NOMO-1 treated with DMSO at 0.1 percent for 48 hours (cell line): ENCODE results near the gene DGKI.

Source experiments
- DNase-seq: peaks from one replicate; lab custom pipeline; 2025; ENCODE audit not compliant: unreplicated experiment; lab: John Stamatoyannopoulos, UW

Gene DGKI

DNA sequence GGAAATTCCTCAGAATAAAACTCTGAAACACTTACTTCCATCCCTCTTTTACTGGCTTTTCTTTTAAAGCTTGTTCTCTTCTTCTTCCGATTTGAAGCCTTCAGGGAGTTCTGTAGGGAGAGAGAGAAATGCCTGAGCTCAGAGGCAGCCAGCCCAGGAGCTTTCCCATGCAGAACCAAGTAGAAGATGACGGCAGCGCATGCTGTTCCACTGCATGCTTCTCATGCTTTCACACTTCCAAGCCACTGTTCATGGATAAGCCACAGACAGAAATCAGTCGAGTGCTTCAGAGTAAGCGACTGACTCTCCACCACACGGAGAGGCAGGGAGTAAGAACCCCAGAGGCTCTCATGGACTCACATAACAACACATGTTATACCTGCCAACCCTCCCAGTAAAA is 237.3 kb downstream of the DGKI start:
- DNase-seq: no peak

DNA sequence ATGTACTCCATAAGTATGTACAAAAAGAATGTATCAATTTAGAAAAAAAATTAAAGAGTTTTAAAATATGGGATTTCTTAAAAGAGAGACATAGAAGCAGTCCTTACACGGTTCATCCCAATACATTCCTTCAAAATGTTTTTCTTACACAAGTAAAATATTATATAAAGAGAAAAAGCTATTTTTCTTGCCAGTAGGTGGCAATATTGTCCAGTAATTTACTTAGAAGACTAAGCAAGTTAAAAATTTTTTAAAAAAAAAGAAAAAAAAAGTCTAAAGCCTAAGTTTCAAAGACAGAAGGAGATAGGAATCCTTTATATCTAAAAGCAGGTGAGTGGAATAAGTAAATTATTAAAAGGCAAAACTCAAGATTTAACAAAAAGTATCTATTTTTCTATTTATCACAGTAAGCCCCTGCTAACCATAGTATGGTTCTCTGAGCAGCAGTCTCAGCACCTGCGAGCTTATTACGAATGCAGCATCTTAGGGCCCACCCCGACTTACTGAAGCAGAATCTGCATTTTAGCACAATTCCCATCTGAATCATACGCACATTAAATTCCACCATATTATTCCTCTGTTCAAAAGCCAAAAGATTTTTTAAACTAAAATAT is 240.6 kb downstream of the DGKI start:
- DNase-seq: no peak

GRCh38 chr7:137603043-137603442 is 243.7 kb downstream of the DGKI start:
- no peak for DNase-seq

- no peak for DNase-seq
Observed at GRCh38 chr7:137601642-137602041, 245.1 kb downstream of the DGKI start.

- no peak for DNase-seq
Observed at GRCh38 chr7:137597856-137598255, 248.9 kb downstream of the DGKI start.

- no peak for DNase-seq
Observed at GRCh38 chr7:137593115-137593711, 253.6 kb downstream of the DGKI start.

GRCh38 chr7:137592232-137592896 is 254.4 kb downstream of the DGKI start:
- DNase-seq: no peak

- no peak for DNase-seq
Observed at GRCh38 chr7:137591421-137591837, 255.3 kb downstream of the DGKI start.

- no peak for DNase-seq
Observed at GRCh38 chr7:137590756-137591305, 255.9 kb downstream of the DGKI start.

DNA sequence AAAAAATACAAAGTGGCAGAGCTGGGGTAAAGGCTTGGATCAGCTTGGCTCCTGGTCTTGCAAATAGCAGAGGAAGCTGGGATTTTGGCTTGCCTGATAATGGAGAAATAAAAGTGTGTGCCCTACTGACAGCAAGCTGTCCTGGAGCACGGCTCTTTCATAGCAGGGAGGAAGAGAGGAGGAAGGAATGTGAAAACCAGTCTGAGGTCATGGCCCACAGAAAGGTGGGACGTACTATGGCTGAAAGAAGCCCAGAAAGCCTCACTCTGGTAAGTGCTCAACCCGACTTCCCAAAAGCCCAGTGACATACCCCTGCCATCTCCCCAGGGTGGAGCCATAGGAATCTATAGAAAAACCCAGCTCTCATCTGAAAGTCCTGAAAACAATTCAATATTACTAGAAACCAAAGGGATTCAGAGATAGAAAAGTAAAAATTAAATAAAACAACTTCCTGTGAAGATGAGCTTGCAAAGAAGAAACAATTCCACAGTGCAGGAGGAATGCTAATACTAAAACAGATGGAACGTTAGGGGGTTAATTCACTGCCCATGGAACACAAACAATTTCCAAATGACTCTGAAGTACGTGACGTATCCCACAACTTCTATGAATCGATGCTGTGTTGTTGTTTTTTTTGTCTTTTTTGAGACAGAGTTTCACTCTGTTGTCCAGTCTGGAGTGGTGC is 256.6 kb downstream of the DGKI start:
- DNase-seq: no peak

DNA sequence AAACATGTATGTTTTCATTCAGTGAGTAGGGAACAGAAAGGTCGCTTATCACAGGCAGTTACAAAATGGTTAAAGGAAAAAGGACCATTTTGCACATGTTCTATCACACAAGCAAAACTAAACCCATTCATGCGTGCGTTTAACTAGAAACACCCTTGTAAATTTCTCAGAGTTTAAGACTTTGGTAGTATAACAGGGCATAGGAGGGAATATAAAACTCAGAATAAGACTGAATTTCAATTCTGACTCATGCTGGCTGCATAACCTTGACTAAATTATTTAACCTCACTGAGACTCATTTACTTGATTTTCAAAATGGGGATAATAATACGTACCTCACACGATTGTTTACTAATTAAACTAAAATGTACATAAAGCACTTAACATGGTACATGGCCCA is 259.4 kb downstream of the DGKI start:
- DNase-seq: no peak

DNA sequence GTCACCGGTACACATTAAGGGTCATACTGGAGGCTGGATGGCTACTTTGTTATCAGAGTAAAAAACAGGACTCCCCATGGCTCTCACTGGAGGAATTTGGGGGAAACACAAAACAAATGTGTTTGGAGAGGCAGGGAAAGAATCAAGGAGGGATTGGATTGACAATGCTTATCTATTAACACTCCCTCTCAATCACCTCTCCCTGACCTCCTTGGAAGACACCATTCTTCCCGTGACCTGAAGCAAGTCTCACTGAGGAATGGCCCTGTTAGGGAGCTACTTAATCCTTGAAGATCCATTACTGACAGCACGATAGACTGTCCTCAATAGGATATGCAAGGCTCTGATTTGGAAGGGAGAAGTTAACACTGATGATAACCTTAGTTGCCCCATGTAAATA is 261.2 kb downstream of the DGKI start:
- DNase-seq: no peak

GRCh38 chr7:137583172-137583571 is 263.6 kb downstream of the DGKI start:
- DNase-seq: no peak

DNA sequence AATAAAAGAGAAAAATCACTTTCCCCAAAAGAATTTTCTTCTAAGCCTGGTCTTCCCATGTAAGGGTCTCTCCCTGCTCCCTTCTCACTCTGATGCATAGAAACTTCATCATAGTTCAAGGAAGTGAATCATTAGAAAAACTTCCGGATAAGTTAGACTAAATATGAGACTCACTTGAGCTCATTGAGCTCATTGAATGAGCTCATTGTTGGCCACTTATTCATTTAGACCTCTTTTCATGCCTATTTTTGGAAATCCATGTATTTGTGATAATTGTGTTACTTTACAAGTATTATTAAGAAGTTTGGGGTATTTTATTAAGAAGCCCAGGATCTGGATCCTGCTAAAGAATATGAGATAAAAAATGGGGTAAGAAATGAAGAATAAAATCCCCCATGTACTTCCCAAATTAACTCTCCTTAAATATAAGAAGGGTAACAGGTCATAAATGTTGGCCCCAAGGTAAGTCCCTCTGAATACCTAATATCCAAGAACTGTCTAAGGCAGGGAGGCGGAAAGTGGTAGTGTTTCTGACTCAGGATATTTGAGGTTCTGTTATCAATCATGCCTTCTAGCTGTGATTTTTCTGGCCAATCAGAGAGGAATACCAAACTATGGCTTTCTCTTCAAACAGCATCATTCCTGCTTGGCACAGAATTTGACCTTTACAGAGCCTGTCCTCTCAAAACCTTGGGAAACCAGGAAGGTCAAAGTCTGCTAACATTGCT is 266.7 kb downstream of the DGKI start:
- DNase-seq: no peak

DNA sequence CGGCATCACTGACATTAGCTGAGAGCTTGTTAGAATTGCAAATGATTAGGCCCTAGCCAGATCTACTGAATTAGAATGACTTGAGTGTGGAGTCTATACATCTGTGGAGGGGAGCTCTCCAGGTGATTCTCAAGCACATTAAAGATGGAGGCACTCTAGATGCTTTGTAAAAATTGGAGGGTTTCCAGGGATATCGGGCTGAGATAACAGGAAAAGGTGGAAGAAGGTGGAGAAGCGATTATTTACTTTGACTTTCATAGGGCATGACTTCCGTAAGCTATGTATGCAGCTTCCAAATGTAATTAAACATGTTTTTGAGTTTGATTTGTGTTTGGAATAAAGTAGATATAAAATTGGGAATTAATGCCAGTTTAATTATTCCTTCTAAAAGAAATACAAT is 268.2 kb downstream of the DGKI start:
- DNase-seq: no peak

DNA sequence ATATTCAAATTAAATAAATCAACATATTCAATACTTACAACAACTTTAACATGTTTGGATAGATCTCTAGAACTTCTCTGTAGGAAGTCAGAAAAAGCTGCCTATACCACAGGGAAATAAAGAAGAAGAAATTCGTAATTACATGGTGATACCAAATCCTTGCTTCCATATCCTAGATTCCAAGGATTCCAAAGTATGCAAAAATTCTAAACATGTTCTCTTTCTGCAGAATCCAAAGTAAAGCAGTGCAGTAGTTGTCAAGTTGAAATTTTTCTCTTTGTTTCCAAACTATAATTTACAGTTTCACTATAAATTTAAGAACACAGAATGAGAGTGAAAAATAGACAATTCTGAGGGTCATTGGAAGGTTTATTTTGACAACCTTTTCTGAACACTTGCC is 269.6 kb downstream of the DGKI start:
- DNase-seq: no peak

GRCh38 chr7:137576481-137576880 is 270.3 kb downstream of the DGKI start:
- no peak for DNase-seq

GRCh38 chr7:137574812-137575211 is 272.0 kb downstream of the DGKI start:
- DNase-seq: no peak

- no peak for DNase-seq
Observed at GRCh38 chr7:137572056-137572784, 274.6 kb downstream of the DGKI start.

DNA sequence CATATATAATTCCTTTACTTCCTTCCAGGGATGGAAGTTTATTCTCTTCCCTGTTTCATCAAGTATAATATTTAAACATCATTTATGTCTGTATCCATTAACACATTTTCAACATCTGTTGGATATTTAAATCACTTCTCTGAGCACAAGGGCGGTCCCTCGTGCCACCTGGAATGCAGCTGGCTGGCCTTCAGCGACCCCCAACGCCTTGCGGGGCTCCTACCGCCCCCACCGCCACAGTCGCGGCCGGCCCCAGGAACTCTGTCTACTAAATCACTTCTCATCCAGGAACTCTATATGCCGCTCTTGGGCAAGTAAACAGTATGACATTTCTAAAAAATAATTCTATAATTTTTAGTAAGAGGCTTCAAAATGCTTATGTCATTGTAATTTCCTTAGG is 282.1 kb downstream of the DGKI start:
- DNase-seq: no peak
